WTC11 (cell line): ENCODE data around the gene SMC1B. TPM values are rescaled to one million over a fixed set of nuclear protein-coding genes. Genes with fewer than 3 reads are reported as not detected.

Experiments
- ATAC-seq: fragments of 200-7000 bp; cut with Tn5 transposase; 2 replicates; pipeline ENCODE4 v1.10.0; 2021; ENCODE audit warnings: mild to moderate bottlenecking, moderate library complexity
- CTCF ChIA-PET: fragments of 300-600 bp; sonication (Branson Sonifier 250); formaldehyde crosslinking; loops from one replicate; lab custom pipeline; 2021; ENCODE audit warnings: antibody characterized with exemption; lab: Charles Lee
- POLR2A ChIA-PET: fragments of 350-600 bp; sonication (Branson Sonifier 250); formaldehyde crosslinking; loops from one replicate; lab custom pipeline; 2021; ENCODE audit warnings: antibody characterized with exemption; lab: Charles Lee
- DNase-seq: peaks from one replicate; pipeline ENCODE4 v3.0.0; 2021; ENCODE audit warnings: low spot score
- H3K27ac Mint-ChIP-seq: 2 replicates; pipeline ENCODE4 v1.8.0; 2021; ENCODE audit warnings: mixed read lengths
- H3K27me3 Mint-ChIP-seq: 2 replicates; pipeline ENCODE4 v1.8.0; 2021; ENCODE audit warnings: low read depth, mild to moderate bottlenecking, moderate library complexity, mixed read lengths
- H3K36me3 Mint-ChIP-seq: 2 replicates; pipeline ENCODE4 v1.8.0; 2021; ENCODE audit warnings: mixed read lengths
- H3K4me1 Mint-ChIP-seq: 2 replicates; pipeline ENCODE4 v1.8.0; 2022; ENCODE audit warnings: mixed read lengths
- H3K4me3 Mint-ChIP-seq: 2 replicates; pipeline ENCODE4 v1.8.0; 2021; ENCODE audit warnings: mild to moderate bottlenecking, moderate library complexity, mixed read lengths
- H3K9me3 Mint-ChIP-seq: 2 replicates; pipeline ENCODE4 v1.8.0; 2021; ENCODE audit warnings: mixed read lengths
- ATF1 ChIP-seq: sonication (generic); formaldehyde crosslinking; IDR thresholded peaks from 2 replicates; pipeline ENCODE4 v1.8.1; 2023; ENCODE audit warnings: mild to moderate bottlenecking, moderate library complexity, missing genetic modification reagents
- ATF3 ChIP-seq: sonication (generic); formaldehyde crosslinking; conservative IDR thresholded peaks from 2 replicates; pipeline ENCODE4 v1.8.1; 2022; ENCODE audit warnings: mild to moderate bottlenecking, missing genetic modification reagents
- CDX4 ChIP-seq: fragments of 250-450 bp; sonication (Bioruptor Pico); IDR thresholded peaks from 2 replicates; pipeline ENCODE4 v1.9.0; 2021; ENCODE audit warnings: moderate library complexity, mild to moderate bottlenecking, inconsistent platforms, borderline replicate concordance
- E2F4 ChIP-seq: sonication (generic); formaldehyde crosslinking; IDR thresholded peaks from 2 replicates; pipeline ENCODE4 v1.8.1; 2022; ENCODE audit warnings: low read depth, mild to moderate bottlenecking, moderate library complexity, missing genetic modification reagents, borderline replicate concordance
- E2F5 ChIP-seq: sonication (generic); formaldehyde crosslinking; IDR thresholded peaks from 2 replicates; pipeline ENCODE4 v1.8.1; 2022; ENCODE audit warnings: mild to moderate bottlenecking, moderate library complexity, missing genetic modification reagents
- ETV6 ChIP-seq: sonication (generic); formaldehyde crosslinking; IDR thresholded peaks from 2 replicates; pipeline ENCODE4 v1.8.1; 2022; ENCODE audit warnings: mild to moderate bottlenecking, missing genetic modification reagents
- FOXK1 ChIP-seq: sonication (generic); formaldehyde crosslinking; IDR thresholded peaks from 2 replicates; pipeline ENCODE4 v1.8.0; 2022; ENCODE audit warnings: mild to moderate bottlenecking, moderate library complexity, missing genetic modification reagents
- FOXP1 ChIP-seq: sonication (generic); formaldehyde crosslinking; IDR thresholded peaks from 2 replicates; pipeline ENCODE4 v1.8.0; 2022; ENCODE audit warnings: missing genetic modification reagents, mild to moderate bottlenecking, moderate library complexity, borderline replicate concordance
- GRHL2 ChIP-seq: fragments of 250-450 bp; sonication (Bioruptor Pico); IDR thresholded peaks from 2 replicates; pipeline ENCODE4 v1.8.0; 2022; ENCODE audit warnings: mild to moderate bottlenecking, moderate library complexity; ENCODE audit not compliant: insufficient replicate concordance, severe bottlenecking
- NFE2L1 ChIP-seq: sonication (generic); formaldehyde crosslinking; IDR thresholded peaks from 2 replicates; pipeline ENCODE4 v1.8.1; 2023; ENCODE audit warnings: missing genetic modification reagents
- NR1H2 ChIP-seq: sonication (generic); formaldehyde crosslinking; IDR thresholded peaks from 2 replicates; pipeline ENCODE4 v1.9.0; 2021; ENCODE audit warnings: mild to moderate bottlenecking, moderate library complexity, missing genetic modification reagents
- OVOL2 ChIP-seq: fragments of 250-450 bp; sonication (Bioruptor Pico); IDR thresholded peaks from 2 replicates; pipeline ENCODE4 v1.9.0; 2021; ENCODE audit warnings: mild to moderate bottlenecking, borderline replicate concordance
- PRDM15 ChIP-seq: sonication (generic); formaldehyde crosslinking; IDR thresholded peaks from 2 replicates; pipeline ENCODE4 v1.8.0; 2022; ENCODE audit warnings: missing genetic modification reagents
- PRRX2 ChIP-seq: fragments of 250-450 bp; sonication (Bioruptor Pico); IDR thresholded peaks from 2 replicates; pipeline ENCODE4 v1.8.0; 2021; ENCODE audit warnings: mild to moderate bottlenecking
- RORB ChIP-seq: fragments of 250-450 bp; sonication (Bioruptor Pico); IDR thresholded peaks from 2 replicates; pipeline ENCODE4 v1.9.0; 2021; ENCODE audit warnings: mild to moderate bottlenecking
- SMAD3 ChIP-seq: sonication (generic); formaldehyde crosslinking; IDR thresholded peaks from 2 replicates; pipeline ENCODE4 v1.8.0; 2022; ENCODE audit warnings: missing genetic modification reagents, mild to moderate bottlenecking, borderline replicate concordance
- TP53 ChIP-seq: sonication (generic); formaldehyde crosslinking; IDR thresholded peaks from 2 replicates; pipeline ENCODE4 v1.8.1; 2023; ENCODE audit warnings: mild to moderate bottlenecking, missing genetic modification reagents
- ZBTB21 ChIP-seq: sonication (generic); formaldehyde crosslinking; IDR thresholded peaks from 2 replicates; pipeline ENCODE4 v1.8.1; 2023; ENCODE audit warnings: mild to moderate bottlenecking, missing genetic modification reagents, borderline replicate concordance
- ZMAT4 ChIP-seq: fragments of 250-450 bp; sonication (Bioruptor Pico); IDR thresholded peaks from 2 replicates; pipeline ENCODE4 v1.9.0; 2021; ENCODE audit warnings: mild to moderate bottlenecking
- ZNF232 ChIP-seq: sonication (generic); formaldehyde crosslinking; IDR thresholded peaks from 2 replicates; pipeline ENCODE4 v1.8.0; 2022; ENCODE audit warnings: mild to moderate bottlenecking, missing genetic modification reagents
- ZNF317 ChIP-seq: sonication (generic); formaldehyde crosslinking; IDR thresholded peaks from 2 replicates; pipeline ENCODE4 v1.8.1; 2023; ENCODE audit warnings: low read depth, mild to moderate bottlenecking, moderate library complexity, missing genetic modification reagents, borderline replicate concordance
- ZNF396 ChIP-seq: fragments of 250-450 bp; sonication (Bioruptor Pico); IDR thresholded peaks from 2 replicates; pipeline ENCODE4 v1.8.0; 2021; ENCODE audit warnings: mild to moderate bottlenecking, moderate library complexity, borderline replicate concordance
- ZNF416 ChIP-seq: fragments of 250-450 bp; sonication (Bioruptor Pico); IDR thresholded peaks from 2 replicates; pipeline ENCODE4 v1.9.0; 2021; ENCODE audit warnings: mild to moderate bottlenecking, inconsistent platforms
- ZNF425 ChIP-seq: fragments of 250-450 bp; sonication (Bioruptor Pico); conservative IDR thresholded peaks from 2 replicates; pipeline ENCODE4 v1.9.0; 2021; ENCODE audit warnings: mild to moderate bottlenecking
- total RNA-seq: library from RNA; stranded (reverse); gene quantifications from 3 replicates; pipeline ENCODE4 v1.2.3, GENCODE V29; 2021

The SMC1B gene
- total RNA-seq, 1 experiment from 2014 or later: 0.07 TPM

- ChIA-PET POLR2A (no interaction called here), CTCF (no interaction called here)
- no peak overlapping the region for H3K27ac Mint-ChIP-seq
- no peaks in the 10 kb centered on the region for H3K4me1 Mint-ChIP-seq
- ATAC-seq (no peak), DNase-seq (no peak)
- H3K36me3 Mint-ChIP-seq: peaks cover 31% of the 10 kb centered on the region
- H3K27me3 Mint-ChIP-seq: no peaks in the 10 kb centered on the region
- no peaks in the 10 kb centered on the region for H3K9me3 Mint-ChIP-seq
- no peak overlapping the region for H3K4me3 Mint-ChIP-seq
- TF ChIP-seq CDX4 (CRISPR knock-in tag): no peak
- TF ChIP-seq ZNF232 (CRISPR knock-in tag): no peak
- no peak for TF ChIP-seq ZMAT4 (CRISPR knock-in tag)
- TF ChIP-seq ATF1 (CRISPR knock-in tag): no peak
- TF ChIP-seq PRRX2 (CRISPR knock-in tag): no peak
- TF ChIP-seq E2F4 (CRISPR knock-in tag): no peak
- no peak for TF ChIP-seq FOXP1 (CRISPR knock-in tag)
- no peak for TF ChIP-seq NR1H2 (CRISPR knock-in tag)
- no peak for TF ChIP-seq FOXK1 (CRISPR knock-in tag)
- TF ChIP-seq PRDM15 (CRISPR knock-in tag): no peak
- TF ChIP-seq ZNF396 (CRISPR knock-in tag): no peak
- TF ChIP-seq NFE2L1 (CRISPR knock-in tag): no peak
- TF ChIP-seq OVOL2 (CRISPR knock-in tag): no peak
- no peak for TF ChIP-seq TP53 (CRISPR knock-in tag)
- no peak for TF ChIP-seq ETV6 (CRISPR knock-in tag)
- no peak for TF ChIP-seq ATF3
Observed at GRCh38 chr22:45329530-45329936, 83.9 kb downstream of the SMC1B start.

GRCh38 chr22:45328822-45329529 lies 84.4 kb downstream of the SMC1B start:
- H3K9me3 Mint-ChIP-seq: no peaks in the 10 kb centered on the region
- H3K36me3 Mint-ChIP-seq: peaks cover 37% of the 10 kb centered on the region
- no peak overlapping the region for H3K4me3 Mint-ChIP-seq
- no peak for DNase-seq
- ChIA-PET CTCF (interaction anchor here (0.6 kb wide), 1 partner anchor 783 kb away, joined by 4 read pairs; no protein-coding TSS in a partner anchor), POLR2A (interaction anchor here (0.8 kb wide), 1 partner anchor 19 kb away, joined by 3 read pairs; no protein-coding TSS in a partner anchor)
- no peak for ATAC-seq
- H3K27ac Mint-ChIP-seq: no peak overlapping the region
- H3K27me3 Mint-ChIP-seq: no peaks in the 10 kb centered on the region
- H3K4me1 Mint-ChIP-seq: no peaks in the 10 kb centered on the region
- TF ChIP-seq SMAD3 (CRISPR knock-in tag): no peak
- no peak for TF ChIP-seq ZBTB21
- no peak for TF ChIP-seq ZNF396 (CRISPR knock-in tag)
- TF ChIP-seq RORB (CRISPR knock-in tag): no peak
- TF ChIP-seq ZNF425 (CRISPR knock-in tag): no peak
- TF ChIP-seq ZNF317 (CRISPR knock-in tag): no peak
- no peak for TF ChIP-seq GRHL2 (CRISPR knock-in tag)
- TF ChIP-seq E2F5 (CRISPR knock-in tag): no peak
- TF ChIP-seq PRRX2 (CRISPR knock-in tag): no peak
- no peak for TF ChIP-seq ZNF416 (CRISPR knock-in tag)
